ENCODE results near the gene PRKN.

Gene PRKN

GRCh38 chr6:162627362-162627761 lies 100.2 kb downstream of the PRKN start:
- no peak for TF ChIP-seq CTCF (conservative IDR thresholded peaks at IDR 0.05; ENCODE audit: low read depth, low read length)
- Histone ChIP-seq H2AFZ (ENCODE audit: low read depth) (no peak overlapping the region), H3K27ac (no peak overlapping the region), H4K20me1 (ENCODE audit: insufficient read depth) (no peaks in the 10 kb centered on the region), H3K4me2 (no peak overlapping the region), H3K36me3 (ENCODE audit: insufficient read depth) (no peaks in the 10 kb centered on the region), H3K4me3 (IDR thresholded peaks at IDR 0.05; ENCODE audit: insufficient read depth, low read depth, low read length) (no peak overlapping the region), H3K4me1 (ENCODE audit: low read depth, poor library complexity, severe bottlenecking) (no peaks in the 10 kb centered on the region), H3K9ac (no peak overlapping the region), H3K79me2 (ENCODE audit: insufficient read depth, low read depth) (no peaks in the 10 kb centered on the region), H3K27me3 (ENCODE audit: insufficient read depth, low read depth) (no peaks in the 10 kb centered on the region)

- H3K79me2 ChIP-seq (ENCODE audit: insufficient read depth, low read depth): no peaks in the 10 kb centered on the region
- no peak overlapping the region for H3K4me3 ChIP-seq (IDR thresholded peaks at IDR 0.05; ENCODE audit: insufficient read depth, low read depth, low read length)
- TF ChIP-seq CTCF (conservative IDR thresholded peaks at IDR 0.05; ENCODE audit: low read depth, low read length): no peak
- H3K4me1 ChIP-seq (ENCODE audit: low read depth, poor library complexity, severe bottlenecking): no peaks in the 10 kb centered on the region
- H3K27me3 ChIP-seq (ENCODE audit: insufficient read depth, low read depth): no peaks in the 10 kb centered on the region
- no peak overlapping the region for H3K9ac ChIP-seq
- no peak overlapping the region for H3K4me2 ChIP-seq
- no peak overlapping the region for H3K27ac ChIP-seq
- H4K20me1 ChIP-seq (ENCODE audit: insufficient read depth): no peaks in the 10 kb centered on the region
- H3K36me3 ChIP-seq (ENCODE audit: insufficient read depth): no peaks in the 10 kb centered on the region
- no peak overlapping the region for H2AFZ ChIP-seq (ENCODE audit: low read depth)
These were observed 100.7 kb downstream of the PRKN start for GRCh38 chr6:162626869-162627268.

GRCh38 chr6:162625846-162626540 lies 101.6 kb downstream of the PRKN start:
- no peaks in the 10 kb centered on the region for H3K36me3 ChIP-seq (ENCODE audit: insufficient read depth)
- H3K27me3 ChIP-seq (ENCODE audit: insufficient read depth, low read depth): no peaks in the 10 kb centered on the region
- H3K4me3 ChIP-seq (IDR thresholded peaks at IDR 0.05; ENCODE audit: insufficient read depth, low read depth, low read length): no peak overlapping the region
- H2AFZ ChIP-seq (ENCODE audit: low read depth): no peak overlapping the region
- no peak overlapping the region for H3K9ac ChIP-seq
- H3K27ac ChIP-seq: no peak overlapping the region
- no peak for TF ChIP-seq CTCF (conservative IDR thresholded peaks at IDR 0.05; ENCODE audit: low read depth, low read length)
- no peaks in the 10 kb centered on the region for H3K4me1 ChIP-seq (ENCODE audit: low read depth, poor library complexity, severe bottlenecking)
- no peak overlapping the region for H3K4me2 ChIP-seq
- no peaks in the 10 kb centered on the region for H4K20me1 ChIP-seq (ENCODE audit: insufficient read depth)
- H3K79me2 ChIP-seq (ENCODE audit: insufficient read depth, low read depth): no peaks in the 10 kb centered on the region

- Histone ChIP-seq H3K27ac (no peak overlapping the region), H3K4me2 (no peak overlapping the region), H4K20me1 (ENCODE audit: insufficient read depth) (no peaks in the 10 kb centered on the region), H3K9ac (no peak overlapping the region), H3K79me2 (ENCODE audit: insufficient read depth, low read depth) (no peaks in the 10 kb centered on the region), H2AFZ (ENCODE audit: low read depth) (no peak overlapping the region), H3K27me3 (ENCODE audit: insufficient read depth, low read depth) (no peaks in the 10 kb centered on the region), H3K4me1 (ENCODE audit: low read depth, poor library complexity, severe bottlenecking) (no peaks in the 10 kb centered on the region), H3K36me3 (ENCODE audit: insufficient read depth) (no peaks in the 10 kb centered on the region), H3K4me3 (IDR thresholded peaks at IDR 0.05; ENCODE audit: insufficient read depth, low read depth, low read length) (no peak overlapping the region)
- TF ChIP-seq CTCF (conservative IDR thresholded peaks at IDR 0.05; ENCODE audit: low read depth, low read length): no peak
These were observed 105.0 kb downstream of the PRKN start for GRCh38 chr6:162622572-162622971.
